SK-N-DZ (cell line): ENCODE measurements around the gene MYRFL.
"Not testable (repeated sequence)": the region's sequence is repeated elsewhere in the genome, so short reads cannot be mapped to it uniquely, and the experiment has no call there.

ENCODE experiments used
- DNase-seq: peaks from one replicate; pipeline ENCODE4 v3.0.0-alpha.2; 2015; ENCODE audit warnings: low spot score

MYRFL gene

GRCh38 chr12:69988481-69989321 is 163.7 kb downstream of the MYRFL start:
- no peak for DNase-seq

- no peak for DNase-seq
Measured at GRCh38 chr12:69991690-69992288, 166.8 kb downstream of the MYRFL start.

- DNase-seq = no peak
Measured at GRCh38 chr12:69993433-69993832, 168.4 kb downstream of the MYRFL start.

- DNase-seq = not testable (repeated sequence)
Measured at GRCh38 chr12:69994086-69994485, 169.1 kb downstream of the MYRFL start.

GRCh38 chr12:69994724-69995173 is 169.7 kb downstream of the MYRFL start:
- DNase-seq = no peak

GRCh38 chr12:69996241-69996640 is 171.2 kb downstream of the MYRFL start:
- DNase-seq = no peak

GRCh38 chr12:69996722-69997121 is 171.7 kb downstream of the MYRFL start:
- no peak for DNase-seq

- no peak for DNase-seq
Measured at GRCh38 chr12:69998011-69998410, 173.0 kb downstream of the MYRFL start.

GRCh38 chr12:69998922-69999321 is 173.9 kb downstream of the MYRFL start:
- no peak for DNase-seq

GRCh38 chr12:69999561-69999960 is 174.5 kb downstream of the MYRFL start:
- DNase-seq = no peak

GRCh38 chr12:70002097-70002911 is 177.3 kb downstream of the MYRFL start:
- no peak for DNase-seq

GRCh38 chr12:70002912-70003255 is 177.9 kb downstream of the MYRFL start:
- DNase-seq = no peak

GRCh38 chr12:70005864-70006618 is 181.0 kb downstream of the MYRFL start:
- DNase-seq = no peak

GRCh38 chr12:70006619-70006973 is 181.6 kb downstream of the MYRFL start:
- DNase-seq = no peak

GRCh38 chr12:70007687-70008086 is 182.7 kb downstream of the MYRFL start:
- DNase-seq = no peak
